Stimulated activated naive CD8-positive, alpha-beta T cell treated with anti-CD3 and anti-CD28 coated beads, Interleukin-15, Interleukin-2, amounts not matched to agents 100 U/mL and 50 U/mL, for 24 hours (primary cell): Measurements from ENCODE around the gene RAP1GAP2.
"Not testable (repeated sequence)": the region's sequence is repeated elsewhere in the genome, so short reads cannot be mapped to it uniquely, and the experiment has no call there.

ENCODE experiments used
- ATAC-seq: fragments of 150-1000 bp; cut with Tn5 transposase; one replicate; pipeline ENCODE4 v1.10.0; 2021
- DNase-seq: peaks from one replicate; pipeline ENCODE4 v3.0.0; 2021

The RAP1GAP2 gene

DNA sequence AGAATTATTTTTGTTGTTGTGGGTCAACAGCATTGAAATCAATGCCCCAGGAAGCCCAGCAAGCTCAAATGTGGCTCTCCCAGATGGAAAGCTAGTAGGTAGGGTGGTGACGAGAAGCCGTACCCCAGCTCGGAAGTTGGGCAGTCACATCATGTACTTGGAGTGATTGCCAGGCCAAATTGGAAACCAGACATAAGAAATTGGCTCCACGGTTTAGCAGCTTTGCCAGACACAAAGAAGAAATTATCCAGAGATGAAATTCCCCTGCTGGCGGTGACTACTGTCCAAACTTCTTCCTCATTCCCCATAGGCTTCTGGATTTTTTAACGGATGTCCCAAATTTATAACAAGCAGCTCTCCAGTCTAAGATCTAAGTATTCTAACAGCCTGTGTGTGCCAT is 171.3 kb downstream of the RAP1GAP2 start:
- ATAC-seq (no peak), DNase-seq (no peak)

DNA sequence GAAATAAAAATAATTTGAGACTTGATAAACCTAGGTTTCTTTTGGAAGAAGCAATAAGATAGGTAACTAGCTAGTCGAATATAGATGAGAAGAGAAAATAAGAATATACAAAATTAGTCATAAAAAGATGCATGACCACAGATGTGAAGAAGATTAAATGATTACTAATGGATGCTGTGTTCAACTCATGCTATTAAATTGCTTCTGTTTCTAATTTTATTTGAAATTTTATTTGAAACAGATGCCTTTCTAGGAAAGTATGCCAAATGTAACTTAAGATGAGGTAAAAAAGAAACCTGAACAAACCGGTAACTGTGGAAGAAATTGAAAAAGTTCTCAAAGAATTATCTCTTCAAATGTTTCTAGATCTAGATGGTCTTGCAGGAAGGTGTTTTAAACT is 175.6 kb downstream of the RAP1GAP2 start:
- ATAC-seq (no peak), DNase-seq (no peak)

DNA sequence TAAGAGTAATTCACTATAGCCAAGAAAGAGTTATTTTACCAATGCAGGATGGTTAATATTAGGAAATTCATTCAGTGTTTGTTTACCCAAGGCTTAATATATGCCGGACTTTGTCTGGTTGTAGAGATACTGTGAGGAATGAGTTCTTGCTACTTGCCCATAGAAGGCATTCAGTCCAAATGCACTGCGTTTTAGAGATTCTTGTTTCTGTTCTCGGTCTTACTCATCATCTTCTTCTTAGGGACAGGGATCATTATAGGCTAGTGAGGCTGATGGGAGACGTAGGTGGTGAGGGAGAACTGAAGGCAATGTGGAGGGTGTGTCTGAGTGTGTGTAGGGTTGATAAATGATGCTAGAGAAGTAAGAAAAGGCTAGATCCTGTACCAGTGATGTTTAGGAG is 176.5 kb downstream of the RAP1GAP2 start:
- ATAC-seq = no peak

DNA sequence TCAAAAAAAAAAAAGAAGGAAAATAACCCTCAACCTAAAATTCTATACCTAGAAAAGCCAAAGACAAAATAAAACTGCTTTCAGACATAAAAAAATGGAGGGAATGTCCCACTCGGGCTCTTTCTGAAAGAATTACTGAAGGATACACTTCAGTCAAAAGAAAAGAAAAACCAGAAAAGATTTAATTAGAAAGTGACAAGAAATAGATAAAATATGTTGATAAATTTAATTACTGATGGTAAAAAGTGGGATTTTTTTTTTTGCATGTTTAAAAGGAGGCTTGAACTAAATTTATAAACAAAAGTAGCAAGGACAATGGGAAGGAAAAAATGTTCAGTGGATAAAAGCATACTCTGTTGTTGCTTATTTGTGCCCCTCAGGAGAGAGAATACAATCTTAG is 178.1 kb downstream of the RAP1GAP2 start:
- DNase-seq (no peak), ATAC-seq (no peak)

More for the DNA sequence above, 176.5 kb downstream of the RAP1GAP2 start:
- no peak for DNase-seq

DNA sequence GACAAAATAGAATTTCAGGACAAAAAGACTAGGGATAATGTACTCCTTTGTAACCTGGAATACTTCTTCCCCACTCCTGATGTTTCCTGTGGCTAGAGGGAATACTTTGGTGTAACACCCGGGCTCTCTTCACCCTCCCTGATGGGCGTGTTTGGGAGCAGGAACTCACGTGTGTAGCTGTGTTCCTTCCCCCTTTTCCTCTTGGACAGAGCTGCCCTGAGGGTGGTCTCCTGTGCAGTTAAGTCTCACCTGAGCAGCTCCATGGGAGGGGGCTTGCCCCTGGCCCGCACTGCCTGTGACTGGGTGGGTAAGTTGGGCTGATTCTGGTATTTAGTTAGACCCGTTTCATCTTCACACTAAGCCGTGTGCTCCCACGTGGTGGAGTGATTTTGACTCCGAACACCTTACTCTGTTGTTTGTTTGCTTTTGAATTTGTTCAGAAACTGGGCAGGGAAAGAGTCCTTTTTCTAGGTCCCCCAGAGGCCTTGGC is 179.3 kb downstream of the RAP1GAP2 start:
- ATAC-seq = no peak
- DNase-seq = no peak

DNA sequence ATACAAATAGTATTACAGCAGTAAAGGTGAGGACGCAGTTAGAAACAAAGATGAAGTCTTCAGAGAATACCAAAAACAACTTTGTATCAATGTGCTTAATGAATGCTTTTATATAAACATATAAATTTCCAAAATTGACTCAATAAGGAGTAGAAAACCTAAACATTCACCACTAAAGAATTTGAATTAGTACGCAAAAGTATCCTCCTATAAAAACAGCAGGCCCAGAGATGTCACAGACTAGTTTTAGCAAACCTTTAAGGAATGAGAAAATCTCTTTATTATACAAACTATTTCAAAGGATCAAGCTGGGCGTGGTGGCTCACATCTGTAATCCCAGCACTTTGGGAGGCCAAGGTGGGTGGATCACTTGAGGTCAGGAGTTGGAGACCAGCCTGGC is 180.9 kb downstream of the RAP1GAP2 start:
- no peak for ATAC-seq
- no peak for DNase-seq

DNA sequence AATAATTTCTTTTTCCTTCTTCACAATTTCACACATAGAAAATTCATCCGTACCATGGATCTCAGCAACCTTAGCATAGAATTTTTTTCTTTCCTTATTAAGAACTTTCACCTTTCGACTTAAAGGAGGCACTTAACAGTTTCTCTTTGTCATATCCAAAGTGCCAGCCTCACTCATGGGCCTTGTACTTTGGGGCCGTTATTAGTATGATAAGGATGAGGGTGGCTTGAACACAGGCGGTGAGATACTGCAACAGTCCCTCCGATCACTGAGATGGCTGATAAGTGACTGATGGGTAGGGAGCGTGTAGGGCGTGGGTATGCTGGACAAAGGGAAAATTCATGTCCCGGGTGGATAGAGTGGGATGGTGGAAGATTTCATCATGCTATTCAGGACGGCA is 181.9 kb downstream of the RAP1GAP2 start:
- DNase-seq = no peak
- ATAC-seq = no peak

DNA sequence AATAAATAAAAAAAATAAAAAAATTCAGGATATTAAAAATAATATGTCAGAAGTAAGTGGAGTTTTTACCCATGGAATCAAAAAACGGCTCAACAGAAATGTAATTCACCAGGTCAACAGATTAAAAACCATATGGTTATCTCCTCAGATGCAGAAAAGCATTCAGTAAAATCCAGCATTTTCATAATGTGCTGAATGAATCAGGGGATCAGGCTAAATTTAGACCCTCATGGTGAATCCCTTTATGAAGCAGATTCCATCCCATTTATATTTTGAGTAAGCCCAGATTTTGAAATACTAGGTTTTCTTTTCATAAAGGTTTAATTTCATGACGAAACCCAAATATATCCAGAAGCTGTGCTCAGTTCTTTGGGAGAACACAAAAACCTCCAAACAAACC is 182.8 kb downstream of the RAP1GAP2 start:
- no peak for ATAC-seq
- no peak for DNase-seq

DNA sequence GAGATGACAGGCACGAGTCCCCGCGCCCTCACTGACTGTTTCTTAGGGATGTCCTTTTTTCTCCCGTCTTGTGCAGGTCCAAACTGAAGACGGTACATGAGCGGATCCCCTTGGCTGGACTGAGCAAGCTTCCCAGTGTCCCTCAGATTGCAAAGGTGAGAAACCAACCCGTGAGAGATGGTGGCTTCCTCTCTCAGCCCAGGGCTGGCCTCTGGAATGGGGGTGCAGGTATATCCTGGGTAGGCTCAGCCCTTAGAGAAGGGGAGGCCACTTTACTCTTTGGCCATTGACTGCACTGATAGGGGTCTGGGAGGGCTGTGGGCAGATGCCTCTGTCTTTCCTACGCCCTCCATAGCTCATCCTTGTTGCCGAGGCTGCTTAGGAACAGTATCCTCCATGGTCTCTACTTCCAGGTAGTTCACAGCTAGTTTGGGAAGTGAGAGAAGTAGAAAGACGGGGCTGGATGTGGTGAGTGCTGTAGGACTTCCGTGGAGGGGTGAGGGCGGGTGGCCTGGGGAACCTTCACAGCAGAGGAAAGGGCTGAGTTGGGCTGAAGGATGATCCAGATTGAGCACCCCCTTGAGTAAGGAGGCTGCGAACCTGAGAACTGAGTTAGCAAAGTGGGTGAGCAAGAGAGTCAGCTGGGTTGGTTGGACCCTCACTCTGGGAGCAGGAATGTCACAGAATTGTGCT is 184.1 kb downstream of the RAP1GAP2 start:
- ATAC-seq = no peak
- DNase-seq = no peak

DNA sequence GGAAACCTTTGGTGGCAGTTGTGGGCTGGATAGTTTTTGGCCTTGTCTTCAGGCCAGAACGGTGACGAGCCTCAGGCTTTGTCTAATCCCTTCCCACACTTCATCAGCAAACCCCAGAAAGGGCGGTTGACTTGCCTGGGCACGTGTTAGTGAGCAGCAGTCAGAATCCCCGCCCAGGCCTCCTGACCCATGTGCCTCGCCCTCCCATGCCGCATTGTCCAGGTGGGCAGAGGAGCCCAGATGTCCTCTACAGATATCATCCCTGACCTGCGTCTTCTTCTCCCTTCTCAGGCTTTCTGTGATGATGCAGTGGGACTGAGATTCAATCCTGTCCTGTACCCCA is 184.6 kb downstream of the RAP1GAP2 start:
- no peak for ATAC-seq
- no peak for DNase-seq

DNA sequence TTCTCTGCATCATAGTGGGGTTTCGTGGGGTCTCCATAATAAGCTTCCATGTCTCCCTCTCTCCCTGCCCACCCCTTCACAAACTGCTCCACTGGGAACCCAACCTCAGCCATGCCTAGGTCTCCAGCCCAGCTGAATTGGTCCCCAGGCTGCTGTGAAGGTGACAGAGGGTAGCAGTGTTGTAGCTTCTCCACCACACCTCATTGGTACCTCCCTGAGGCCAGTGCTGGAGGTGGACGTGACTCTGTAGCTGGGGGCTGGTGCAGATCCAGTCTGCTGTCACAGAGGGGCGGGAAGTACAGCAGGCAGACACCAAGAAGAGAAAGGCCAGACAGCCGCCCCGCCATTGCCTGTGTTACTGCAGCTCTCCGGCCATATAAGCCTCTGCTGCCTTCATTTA is 185.1 kb downstream of the RAP1GAP2 start:
- DNase-seq (no peak), ATAC-seq (no peak)

DNA sequence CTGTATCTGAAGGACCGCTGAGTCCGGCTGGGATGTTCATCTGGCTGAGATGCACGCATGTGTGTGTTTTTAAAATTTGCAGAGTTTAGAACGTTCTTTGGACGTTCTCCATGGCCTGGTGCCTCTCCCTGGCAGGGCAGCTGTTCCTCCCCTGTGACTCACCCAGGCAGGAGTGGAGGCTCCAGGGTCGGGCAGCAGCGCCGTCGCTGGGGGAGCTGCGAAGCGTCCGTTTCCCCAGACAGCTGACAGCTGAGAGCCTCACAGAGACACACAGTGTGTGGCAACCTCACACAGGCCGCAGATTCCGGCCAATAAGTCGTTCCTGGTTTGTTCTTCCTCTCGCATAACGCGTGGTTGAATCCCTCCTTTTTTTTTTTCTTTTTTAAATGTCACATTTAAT is 186.6 kb downstream of the RAP1GAP2 start:
- DNase-seq (no peak), ATAC-seq (no peak)

DNA sequence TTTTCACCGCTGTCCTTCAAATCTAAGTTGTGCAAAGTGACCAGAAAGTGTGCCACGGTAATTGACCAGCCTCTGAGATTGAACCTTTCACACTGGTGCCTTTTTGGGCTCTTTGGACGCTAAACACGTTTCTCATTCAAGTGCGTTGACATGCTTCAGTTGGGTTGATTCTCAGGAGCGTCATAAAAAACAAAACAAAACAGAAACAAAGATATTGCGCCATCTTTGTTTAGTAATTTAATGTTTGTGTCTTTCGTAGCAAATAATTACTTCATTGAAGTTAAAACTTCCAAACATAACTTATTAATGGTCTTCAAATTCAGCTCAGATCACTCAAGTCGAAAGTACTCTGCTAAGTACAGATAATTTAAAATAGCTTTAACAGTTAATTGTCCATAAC is 187.0 kb downstream of the RAP1GAP2 start:
- DNase-seq = no peak
- ATAC-seq = no peak

DNA sequence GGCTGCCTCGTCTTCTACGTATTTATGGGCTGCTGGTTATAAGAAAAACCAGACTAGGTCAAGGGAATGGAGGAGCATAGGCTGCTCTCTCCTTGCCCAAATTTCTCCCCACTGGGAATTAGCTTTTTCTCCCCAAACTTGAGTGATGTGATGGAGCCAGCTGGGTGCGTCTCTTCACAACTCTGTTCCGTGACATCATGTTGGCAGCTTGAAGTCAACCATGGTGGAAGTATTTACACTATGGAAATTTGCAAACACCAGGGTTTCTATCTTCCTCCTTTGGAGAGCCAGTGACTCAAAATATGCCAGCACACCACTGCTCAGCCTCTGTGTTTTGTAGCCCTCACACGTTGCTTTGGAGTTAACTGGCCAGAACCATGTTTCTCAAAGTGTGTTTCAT is 189.1 kb downstream of the RAP1GAP2 start:
- ATAC-seq (no peak), DNase-seq (no peak)

DNA sequence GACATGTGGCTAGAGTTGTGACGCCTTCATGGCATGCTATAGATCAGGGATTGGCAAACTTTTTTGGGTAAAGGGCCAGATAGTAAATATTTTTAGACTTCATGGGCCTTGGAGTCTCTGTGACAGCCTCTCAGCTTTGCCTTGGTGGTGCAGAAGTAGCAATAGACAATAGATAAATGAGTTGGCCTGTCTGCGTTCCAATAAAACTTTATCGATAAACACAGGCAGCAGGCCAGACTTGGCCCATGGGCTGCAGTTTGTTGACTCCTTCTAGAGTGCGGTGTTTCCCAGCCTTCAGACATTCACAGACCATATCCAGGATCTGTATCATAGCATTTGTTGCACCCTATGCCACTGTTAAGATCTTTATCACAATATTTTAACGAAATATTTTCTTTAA is 190.7 kb downstream of the RAP1GAP2 start:
- ATAC-seq (no peak), DNase-seq (no peak)

DNA sequence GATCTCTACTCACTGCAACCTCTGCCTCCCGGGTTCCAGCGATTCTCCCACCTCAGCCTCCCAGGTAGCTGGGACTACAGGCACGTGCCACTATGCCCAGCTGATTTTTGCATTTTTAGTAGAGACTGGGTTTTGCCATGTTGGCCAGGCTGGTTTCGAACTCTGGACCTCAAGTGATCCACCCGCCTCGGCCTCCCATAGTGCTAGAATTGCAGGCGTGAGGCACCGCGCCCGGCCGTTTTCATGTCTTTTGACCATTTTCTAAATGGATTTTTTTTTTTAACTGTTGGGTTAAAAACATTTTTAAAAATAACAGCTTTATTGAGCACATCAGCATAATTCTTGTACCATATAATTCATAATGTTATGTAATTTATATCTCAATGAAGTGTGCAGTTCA is 193.2 kb downstream of the RAP1GAP2 start:
- DNase-seq, ATAC-seq: not testable (repeated sequence)

DNA sequence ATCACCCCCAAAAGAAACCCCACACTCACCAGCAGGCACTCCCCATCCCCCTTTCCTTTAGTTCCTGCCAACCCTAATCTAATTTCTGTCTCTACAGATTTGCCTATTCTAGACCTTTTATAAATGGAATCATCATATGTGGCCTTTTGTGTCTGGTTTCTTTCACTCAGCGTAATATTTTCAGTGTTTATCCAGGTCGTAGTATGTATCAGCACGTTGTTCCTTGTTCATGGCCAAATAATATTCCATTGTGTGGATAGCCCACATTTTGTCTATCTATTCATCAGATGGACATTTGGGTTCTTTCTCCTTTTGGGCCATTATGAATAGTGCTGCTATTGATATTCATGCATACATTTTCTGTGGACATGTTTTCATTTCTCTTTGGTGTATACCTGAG is 193.6 kb downstream of the RAP1GAP2 start:
- no peak for ATAC-seq
- DNase-seq = no peak

DNA sequence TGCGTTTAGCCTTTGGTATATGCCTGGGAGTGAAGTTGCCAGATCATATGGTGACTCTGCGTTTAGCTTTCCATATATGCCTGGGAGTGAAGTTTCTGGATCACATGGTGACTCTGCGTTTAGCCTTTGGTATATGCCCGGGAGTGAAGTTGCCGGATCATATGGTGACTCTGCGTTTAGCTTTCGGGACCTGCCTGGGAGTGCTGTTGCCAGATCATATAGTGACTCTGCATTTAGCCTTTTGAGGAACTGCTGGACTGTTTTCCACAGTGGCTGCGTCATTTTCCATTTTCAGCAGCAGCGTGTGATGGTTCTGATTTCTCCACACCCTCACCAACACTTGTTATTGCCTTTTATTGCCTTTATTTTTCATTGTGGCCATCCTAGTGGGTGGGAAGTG is 194.2 kb downstream of the RAP1GAP2 start:
- ATAC-seq = no peak
- DNase-seq = no peak

DNA sequence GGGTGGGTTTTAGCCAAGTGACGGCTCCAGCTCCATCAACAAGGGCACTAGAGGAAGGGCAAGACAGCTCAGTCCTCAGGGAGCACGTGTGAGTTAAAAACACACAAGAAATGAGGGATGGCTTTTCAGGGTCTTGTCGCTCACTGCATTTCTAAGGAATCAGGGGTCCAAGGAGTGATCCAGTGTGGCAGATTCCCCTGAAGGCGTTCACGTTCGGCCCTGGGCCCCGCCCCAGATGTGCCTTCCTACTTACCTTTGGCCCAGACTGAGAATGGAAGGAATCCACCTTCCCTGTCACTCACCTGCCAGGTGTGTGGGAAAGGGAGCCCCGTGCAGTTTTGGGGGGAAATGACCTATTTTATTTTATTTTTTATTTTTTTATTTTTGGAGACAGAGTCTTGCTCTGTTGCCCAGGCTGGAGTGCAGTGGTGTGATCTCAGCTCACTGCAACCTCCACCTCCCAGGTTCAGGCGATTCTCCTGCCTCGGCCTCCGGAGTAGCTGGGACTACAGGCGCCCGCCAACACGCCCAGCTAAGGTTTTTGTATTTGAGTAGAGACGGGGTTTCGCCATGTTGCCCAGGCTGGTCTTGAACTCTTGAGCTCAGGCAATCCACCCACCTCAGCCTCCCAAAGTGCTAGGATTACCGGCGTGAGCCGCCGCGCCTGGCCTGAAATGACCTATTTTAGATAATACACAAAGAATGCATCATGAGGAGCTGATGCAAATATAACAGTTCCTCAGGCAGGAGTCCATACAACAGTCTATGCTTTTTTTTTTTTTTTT is 195.3 kb downstream of the RAP1GAP2 start:
- DNase-seq, ATAC-seq: not testable (repeated sequence)

DNA sequence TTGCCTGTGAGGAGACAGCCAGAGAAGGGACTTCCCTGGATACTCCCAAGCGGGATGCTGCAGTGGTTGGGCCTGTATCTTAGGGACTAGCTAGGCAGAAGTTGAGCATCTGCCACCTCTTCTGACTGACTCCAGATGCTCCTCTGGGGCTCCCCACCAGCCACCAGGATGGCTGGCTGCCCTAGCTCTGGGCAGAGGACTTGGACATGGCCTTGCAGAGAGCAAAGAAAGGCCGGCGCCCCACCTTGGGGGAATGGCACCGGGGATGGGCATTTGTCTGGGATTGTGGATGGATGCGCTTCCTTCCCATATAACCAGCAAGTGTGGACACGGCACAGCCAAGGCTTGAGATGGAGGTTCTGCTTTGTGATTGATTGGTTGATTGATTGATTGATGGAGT is 198.2 kb downstream of the RAP1GAP2 start:
- DNase-seq = no peak
- ATAC-seq = no peak

DNA sequence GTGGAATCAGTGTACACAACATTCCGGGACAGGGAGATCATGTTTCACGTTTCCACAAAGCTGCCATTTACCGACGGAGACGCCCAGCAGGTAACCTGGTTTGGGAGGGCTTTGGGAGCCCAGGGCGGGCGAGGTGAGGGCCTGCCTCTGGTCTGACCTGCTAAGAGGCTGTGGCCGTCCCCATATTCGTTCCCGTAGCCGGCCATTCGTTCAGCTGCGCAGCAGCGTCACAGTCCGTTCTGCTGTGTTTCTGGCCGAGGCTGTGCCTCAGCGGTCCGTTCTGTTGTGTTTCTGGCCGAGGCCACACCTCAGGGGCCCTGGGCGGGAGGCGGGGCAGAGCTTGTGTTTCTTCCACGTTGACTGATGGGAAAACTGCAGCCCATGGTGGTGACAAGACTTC is 199.1 kb downstream of the RAP1GAP2 start:
- ATAC-seq = no peak
- DNase-seq = no peak

DNA sequence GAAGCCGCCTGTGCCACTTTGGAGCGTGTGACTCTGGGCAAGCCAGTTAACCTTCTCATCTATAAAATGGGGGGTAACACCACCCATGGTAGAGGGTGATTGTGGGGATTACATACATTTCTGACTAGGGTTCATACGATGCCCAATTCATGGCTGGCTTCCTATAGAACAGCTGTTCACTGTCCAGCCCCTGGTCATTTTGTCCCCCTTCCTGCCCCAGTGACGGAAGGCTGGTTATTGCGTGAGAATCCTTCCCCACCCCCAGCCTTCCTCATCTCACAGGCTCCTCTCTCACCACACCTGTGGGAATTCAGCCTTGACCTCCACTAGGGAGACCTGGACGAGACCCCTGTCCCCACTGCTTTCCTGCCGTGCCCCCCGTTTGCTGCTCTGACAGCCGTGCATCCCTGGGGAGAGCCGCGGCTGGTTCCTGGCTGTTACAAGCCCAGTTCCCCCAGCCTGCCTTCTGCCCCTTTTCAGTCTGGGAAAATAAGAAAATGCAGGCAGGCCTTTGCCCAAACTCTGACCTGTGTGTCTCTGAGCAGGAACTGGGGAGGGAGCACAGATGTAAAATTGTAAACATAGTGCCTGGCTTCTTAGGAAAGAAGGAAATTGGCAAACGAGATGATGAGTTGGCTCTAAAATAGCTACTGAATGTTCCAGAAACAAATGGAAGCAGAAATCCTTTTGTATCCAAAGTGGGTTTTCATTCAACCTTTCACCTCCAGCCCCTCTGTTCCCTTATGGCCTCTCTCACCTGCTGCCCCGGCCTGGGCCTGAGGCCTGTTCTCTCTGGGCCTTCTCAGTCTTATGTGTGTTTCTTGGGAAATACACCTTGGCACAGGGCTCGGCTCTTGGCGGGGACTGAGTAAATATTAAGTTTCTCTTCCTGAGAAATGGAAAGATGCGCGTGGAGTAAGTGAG is 199.9 kb downstream of the RAP1GAP2 start:
- ATAC-seq = no peak
- DNase-seq = no peak
